ENCODE data around the gene LCNL1. TPM values are rescaled to one million over a fixed set of nuclear protein-coding genes. Genes with fewer than 3 reads are reported as not detected.

LCNL1 gene
- total RNA-seq, 1 donor from 2014 or later = 5.1 TPM

GRCh38 chr9:137015976-137016375 lies 33.2 kb downstream of the LCNL1 start:
- DNase-seq (no peak), ATAC-seq (no peak)
- no peaks in the 10 kb centered on the region for H3K27me3 ChIP-seq
- H3K4me1 ChIP-seq = no peaks in the 10 kb centered on the region
- intact Hi-C loops (cut with DNase I) = no loop called here
- no peak overlapping the region for H3K27ac ChIP-seq
- H3K36me3 ChIP-seq = peaks cover 11% of the 10 kb centered on the region
- no peak for TF ChIP-seq CTCF (IDR thresholded peaks at IDR 0.05)
- H3K9me3 ChIP-seq = no peaks in the 10 kb centered on the region
- H3K4me3 ChIP-seq = no peak overlapping the region

- peaks cover 11% of the 10 kb centered on the region for H3K36me3 ChIP-seq
- DNase-seq = no peak
- no peaks in the 10 kb centered on the region for H3K27me3 ChIP-seq
- no peak overlapping the region for H3K27ac ChIP-seq
- TF ChIP-seq CTCF (IDR thresholded peaks at IDR 0.05) = no peak
- no peaks in the 10 kb centered on the region for H3K4me1 ChIP-seq
- H3K9me3 ChIP-seq = no peaks in the 10 kb centered on the region
- ATAC-seq = no peak
- intact Hi-C loops (cut with DNase I) = no loop called here
- no peak overlapping the region for H3K4me3 ChIP-seq
Observed at GRCh38 chr9:137016436-137016835, 33.6 kb downstream of the LCNL1 start.

- no peaks in the 10 kb centered on the region for H3K9me3 ChIP-seq
- ATAC-seq (no peak), DNase-seq (no peak)
- no peak overlapping the region for H3K4me3 ChIP-seq
- TF ChIP-seq CTCF (IDR thresholded peaks at IDR 0.05) = no peak
- no peak overlapping the region for H3K27ac ChIP-seq
- no peaks in the 10 kb centered on the region for H3K4me1 ChIP-seq
- no peaks in the 10 kb centered on the region for H3K27me3 ChIP-seq
- intact Hi-C loops (cut with DNase I) = no loop called here
- H3K36me3 ChIP-seq = peaks cover 11% of the 10 kb centered on the region
Observed at GRCh38 chr9:137017071-137017470, 34.3 kb downstream of the LCNL1 start.

- DNase-seq (no peak), ATAC-seq (no peak)
- intact Hi-C loops (cut with DNase I) = no loop called here
- peaks cover 11% of the 10 kb centered on the region for H3K36me3 ChIP-seq
- no peak overlapping the region for H3K4me3 ChIP-seq
- no peaks in the 10 kb centered on the region for H3K9me3 ChIP-seq
- no peak for TF ChIP-seq CTCF (IDR thresholded peaks at IDR 0.05)
- no peaks in the 10 kb centered on the region for H3K27me3 ChIP-seq
- H3K4me1 ChIP-seq = no peaks in the 10 kb centered on the region
- H3K27ac ChIP-seq = no peak overlapping the region
Observed at GRCh38 chr9:137017791-137018497, 35.2 kb downstream of the LCNL1 start.

- no peak for ATAC-seq
- Histone ChIP-seq H3K4me3 (no peak overlapping the region), H3K36me3 (peaks cover 11% of the 10 kb centered on the region), H3K27ac (no peak overlapping the region), H3K27me3 (no peaks in the 10 kb centered on the region), H3K9me3 (no peaks in the 10 kb centered on the region), H3K4me1 (no peaks in the 10 kb centered on the region)
- TF ChIP-seq CTCF (IDR thresholded peaks at IDR 0.05) = no peak
- no peak for DNase-seq
- intact Hi-C loops (cut with DNase I) = no loop called here
Observed at GRCh38 chr9:137018761-137019559, 36.2 kb downstream of the LCNL1 start.
